ENCODE data around the gene NLRX1. TPM values are rescaled to one million over a fixed set of nuclear protein-coding genes. Genes with fewer than 3 reads are reported as not detected.

NLRX1 gene
- total RNA-seq, 1 donor: 16.4 TPM

- no peak for TF ChIP-seq CTCF (IDR thresholded peaks at IDR 0.05; ENCODE audit: insufficient read depth, low read depth, low read length)
- no peak overlapping the region for H3K4me3 ChIP-seq (ENCODE audit: low read depth, low read length)
- DNase-seq (ENCODE audit: low read depth): no peak
These were observed 14.3 kb upstream of the NLRX1 start for GRCh38 chr11:119154178-119154577.

- DNase-seq (ENCODE audit: low read depth): peak; percentile 24
- H3K4me3 ChIP-seq (ENCODE audit: low read depth, low read length): no peak overlapping the region
- peak; percentile 39 for TF ChIP-seq CTCF (IDR thresholded peaks at IDR 0.05; ENCODE audit: insufficient read depth, low read depth, low read length)
These were observed 12.6 kb upstream of the NLRX1 start for GRCh38 chr11:119155733-119156492.

GRCh38 chr11:119156496-119156895 is 12.0 kb upstream of the NLRX1 start:
- DNase-seq (ENCODE audit: low read depth): no peak
- no peak overlapping the region for H3K4me3 ChIP-seq (ENCODE audit: low read depth, low read length)
- TF ChIP-seq CTCF (IDR thresholded peaks at IDR 0.05; ENCODE audit: insufficient read depth, low read depth, low read length): no peak

- no peak for TF ChIP-seq CTCF (IDR thresholded peaks at IDR 0.05; ENCODE audit: insufficient read depth, low read depth, low read length)
- no peak overlapping the region for H3K4me3 ChIP-seq (ENCODE audit: low read depth, low read length)
- no peak for DNase-seq (ENCODE audit: low read depth)
These were observed 11.5 kb upstream of the NLRX1 start for GRCh38 chr11:119157063-119157462.

- H3K4me3 ChIP-seq (ENCODE audit: low read depth, low read length): no peak overlapping the region
These were observed 10.1 kb upstream of the NLRX1 start for GRCh38 chr11:119158467-119158866.

GRCh38 chr11:119160151-119160550 is 8.4 kb upstream of the NLRX1 start:
- H3K4me3 ChIP-seq (ENCODE audit: low read depth, low read length): no peak overlapping the region
- TF ChIP-seq CTCF (IDR thresholded peaks at IDR 0.05; ENCODE audit: insufficient read depth, low read depth, low read length): no peak
- DNase-seq (ENCODE audit: low read depth): no peak

More at GRCh38 chr11:119158467-119158866, 10.1 kb upstream of the NLRX1 start:
- no peak for DNase-seq (ENCODE audit: low read depth)
- TF ChIP-seq CTCF (IDR thresholded peaks at IDR 0.05; ENCODE audit: insufficient read depth, low read depth, low read length): no peak

GRCh38 chr11:119161871-119162270 is 6.7 kb upstream of the NLRX1 start:
- no peak overlapping the region for H3K4me3 ChIP-seq (ENCODE audit: low read depth, low read length)
- TF ChIP-seq CTCF (IDR thresholded peaks at IDR 0.05; ENCODE audit: insufficient read depth, low read depth, low read length): no peak
- no peak for DNase-seq (ENCODE audit: low read depth)

Data from fibroblast of villous mesenchyme (primary cell).